GM12801 (cell line): Measurements from ENCODE around the gene KLF16.

Experiments used
- CTCF ChIP-seq: IDR thresholded peaks from one replicate; pipeline ENCODE4 v1.5.1; 2011; ENCODE audit warnings: control low read depth; ENCODE audit not compliant: insufficient read length; ENCODE audit errors: extremely low read depth

The KLF16 gene

GRCh38 chr19:1826557-1827521 lies 36.5 kb downstream of the KLF16 start:
- no peak for TF ChIP-seq CTCF

- no peak for TF ChIP-seq CTCF
Observed at GRCh38 chr19:1825909-1826556, 37.3 kb downstream of the KLF16 start.

- no peak for TF ChIP-seq CTCF
Observed at GRCh38 chr19:1824252-1824622, 39.1 kb downstream of the KLF16 start.

GRCh38 chr19:1823539-1824251 lies 39.7 kb downstream of the KLF16 start:
- TF ChIP-seq CTCF, result no peak

GRCh38 chr19:1823020-1823419 lies 40.4 kb downstream of the KLF16 start:
- no peak for TF ChIP-seq CTCF

GRCh38 chr19:1822210-1822609 lies 41.2 kb downstream of the KLF16 start:
- no peak for TF ChIP-seq CTCF
